Skeletal muscle satellite cell (primary cell): ENCODE measurements around the gene FSIP1.
A peak's percentile ranks its signal among the peaks of the same experiment; 100 is the strongest.

Experiments
- H3K27me3 ChIP-seq: 2 replicates; pipeline ENCODE4 v1.7.0; 2013; ENCODE audit warnings: low read length; ENCODE audit not compliant: control insufficient read depth, insufficient read depth
- H3K36me3 ChIP-seq: 2 replicates; pipeline ENCODE4 v1.7.0; 2013; ENCODE audit warnings: mild to moderate bottlenecking, control low read depth, low read length; ENCODE audit not compliant: insufficient read depth
- H3K4me1 ChIP-seq: 2 replicates; pipeline ENCODE4 v1.7.0; 2013; ENCODE audit warnings: low read length; ENCODE audit not compliant: control insufficient read depth, insufficient read depth
- H3K4me2 ChIP-seq: 2 replicates; pipeline ENCODE4 v1.7.0; 2013; ENCODE audit warnings: mild to moderate bottlenecking, low read length
- H3K4me3 ChIP-seq: 2 replicates; pipeline ENCODE4 v1.7.0; 2013; ENCODE audit warnings: low read length
- H3K9ac ChIP-seq: 2 replicates; pipeline ENCODE4 v1.7.0; 2013; ENCODE audit warnings: mild to moderate bottlenecking, low read depth, low read length, moderate library complexity
- H3K9me3 ChIP-seq: replicated peaks from 2 replicates; pipeline ENCODE4 v1.7.0; 2013; ENCODE audit warnings: mild to moderate bottlenecking, control low read depth, low read length

The FSIP1 gene

GRCh38 chr15:39595338-39596221 is 187.1 kb downstream of the FSIP1 start:
- peak overlapping the region; percentile 26 for H3K9ac ChIP-seq
- peaks cover 68% of the 10 kb centered on the region for H3K36me3 ChIP-seq
- no peaks in the 10 kb centered on the region for H3K27me3 ChIP-seq
- peaks cover 33% of the 10 kb centered on the region for H3K4me1 ChIP-seq
- peak overlapping the region; percentile 23 for H3K4me2 ChIP-seq
- peak overlapping the region; percentile 41 for H3K4me3 ChIP-seq
- no peaks in the 10 kb centered on the region for H3K9me3 ChIP-seq

GRCh38 chr15:39594446-39595337 is 187.9 kb downstream of the FSIP1 start:
- Histone ChIP-seq H3K4me2 (peak overlapping the region; percentile 23), H3K36me3 (peaks cover 77% of the 10 kb centered on the region), H3K4me3 (peak overlapping the region; percentile 17), H3K4me1 (peaks cover 28% of the 10 kb centered on the region), H3K9ac (peak overlapping the region; percentile 26), H3K9me3 (no peaks in the 10 kb centered on the region), H3K27me3 (no peaks in the 10 kb centered on the region)

GRCh38 chr15:39593656-39594445 is 188.8 kb downstream of the FSIP1 start:
- Histone ChIP-seq H3K4me3 (peak overlapping the region; percentile 26), H3K36me3 (peaks cover 86% of the 10 kb centered on the region), H3K9ac (no peak overlapping the region), H3K4me1 (peaks cover 26% of the 10 kb centered on the region), H3K27me3 (no peaks in the 10 kb centered on the region), H3K4me2 (peak overlapping the region; percentile 23), H3K9me3 (no peaks in the 10 kb centered on the region)

DNA sequence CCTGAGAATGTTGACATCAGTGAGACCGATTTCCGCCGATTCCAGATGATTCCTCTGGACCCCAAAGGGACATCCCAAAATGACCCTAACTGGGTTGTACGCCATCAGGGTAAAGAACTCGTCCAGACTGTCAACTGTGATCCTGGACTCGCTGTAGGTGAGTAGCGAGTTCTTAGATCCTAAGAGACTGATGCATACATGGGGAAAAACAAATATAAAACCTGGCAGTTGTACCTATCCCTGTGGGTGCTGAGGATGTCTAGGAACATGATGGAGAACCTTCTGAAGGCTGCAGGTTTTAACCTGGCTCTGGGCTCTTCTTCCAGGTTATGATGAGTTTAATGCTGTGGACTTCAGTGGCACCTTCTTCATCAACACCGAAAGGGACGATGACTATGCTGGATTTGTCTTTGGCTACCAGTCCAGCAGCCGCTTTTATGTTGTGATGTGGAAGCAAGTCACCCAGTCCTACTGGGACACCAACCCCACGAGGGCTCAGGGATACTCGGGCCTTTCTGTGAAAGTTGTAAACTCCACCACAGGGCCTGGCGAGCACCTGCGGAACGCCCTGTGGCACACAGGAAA is 189.5 kb downstream of the FSIP1 start:
- H3K27me3 ChIP-seq: no peaks in the 10 kb centered on the region
- peaks cover 27% of the 10 kb centered on the region for H3K4me1 ChIP-seq
- H3K9ac ChIP-seq: no peak overlapping the region
- no peaks in the 10 kb centered on the region for H3K9me3 ChIP-seq
- H3K4me3 ChIP-seq: peak overlapping the region; percentile 26
- peaks cover 92% of the 10 kb centered on the region for H3K36me3 ChIP-seq
- H3K4me2 ChIP-seq: peak overlapping the region; percentile 23

- Histone ChIP-seq H3K27me3 (no peaks in the 10 kb centered on the region), H3K4me1 (peaks cover 32% of the 10 kb centered on the region), H3K4me2 (peak overlapping the region; percentile 23), H3K36me3 (peaks cover 99% of the 10 kb centered on the region), H3K9ac (no peak overlapping the region), H3K9me3 (no peaks in the 10 kb centered on the region), H3K4me3 (peak overlapping the region; percentile 26)
These were observed 190.1 kb downstream of the FSIP1 start for GRCh38 chr15:39592500-39592899.

DNA sequence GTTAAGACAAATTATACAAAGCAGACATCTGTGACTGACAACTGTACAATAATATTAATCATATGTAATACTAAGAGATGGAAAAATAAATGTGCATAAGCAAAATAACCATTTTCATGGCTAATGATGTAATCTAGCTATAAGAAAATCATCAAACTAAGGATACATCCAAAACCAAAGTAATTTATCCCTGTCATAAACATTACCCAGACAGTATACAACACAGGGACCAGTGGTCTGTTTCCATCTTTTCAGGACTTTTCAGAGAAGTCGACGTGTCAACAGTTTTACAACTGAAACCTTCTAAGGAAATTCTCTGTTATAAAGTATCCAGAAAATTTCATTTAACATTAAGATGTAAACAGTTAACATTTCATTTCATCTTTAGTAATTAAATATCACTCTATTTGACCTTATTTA is 190.7 kb downstream of the FSIP1 start:
- H3K4me3 ChIP-seq: peak overlapping the region; percentile 50
- peak overlapping the region; percentile 82 for H3K4me2 ChIP-seq
- peaks cover 100% of the 10 kb centered on the region for H3K36me3 ChIP-seq

DNA sequence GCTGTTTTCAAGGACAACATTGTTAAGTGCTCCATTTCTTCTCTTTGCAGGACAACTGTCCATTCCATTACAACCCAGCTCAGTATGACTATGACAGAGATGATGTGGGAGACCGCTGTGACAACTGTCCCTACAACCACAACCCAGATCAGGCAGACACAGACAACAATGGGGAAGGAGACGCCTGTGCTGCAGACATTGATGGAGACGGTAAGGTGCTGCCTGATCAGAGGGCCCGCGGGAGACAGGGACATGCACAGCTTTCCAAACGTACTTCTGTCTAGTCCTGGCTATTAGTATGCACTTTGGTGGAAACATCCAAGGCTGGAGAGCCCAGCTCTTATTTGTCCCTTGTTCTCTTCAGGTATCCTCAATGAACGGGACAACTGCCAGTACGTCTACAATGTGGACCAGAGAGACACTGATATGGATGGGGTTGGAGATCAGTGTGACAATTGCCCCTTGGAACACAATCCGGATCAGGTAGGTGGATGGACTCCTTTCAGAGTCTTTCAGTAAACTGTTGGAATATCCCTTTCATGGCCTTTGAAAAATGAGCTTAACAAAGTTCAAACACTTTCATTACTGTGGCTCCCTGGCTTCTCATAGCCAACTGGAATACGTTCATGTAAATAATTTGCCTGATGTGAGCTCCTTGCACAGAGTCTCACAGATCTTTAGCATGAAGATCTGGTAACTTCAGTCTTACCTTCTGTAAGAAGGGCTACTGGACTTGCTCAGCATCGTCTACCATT is 191.3 kb downstream of the FSIP1 start:
- Histone ChIP-seq H3K9ac (peak overlapping the region; percentile 43), H3K4me2 (peak overlapping the region; percentile 82), H3K9me3 (no peaks in the 10 kb centered on the region), H3K4me3 (peak overlapping the region; percentile 50), H3K36me3 (peaks cover 100% of the 10 kb centered on the region), H3K4me1 (peaks cover 32% of the 10 kb centered on the region), H3K27me3 (no peaks in the 10 kb centered on the region)

More for the DNA sequence above, 190.7 kb downstream of the FSIP1 start:
- Histone ChIP-seq H3K9ac (peak overlapping the region; percentile 43), H3K4me1 (peaks cover 32% of the 10 kb centered on the region), H3K9me3 (no peaks in the 10 kb centered on the region), H3K27me3 (no peaks in the 10 kb centered on the region)

DNA sequence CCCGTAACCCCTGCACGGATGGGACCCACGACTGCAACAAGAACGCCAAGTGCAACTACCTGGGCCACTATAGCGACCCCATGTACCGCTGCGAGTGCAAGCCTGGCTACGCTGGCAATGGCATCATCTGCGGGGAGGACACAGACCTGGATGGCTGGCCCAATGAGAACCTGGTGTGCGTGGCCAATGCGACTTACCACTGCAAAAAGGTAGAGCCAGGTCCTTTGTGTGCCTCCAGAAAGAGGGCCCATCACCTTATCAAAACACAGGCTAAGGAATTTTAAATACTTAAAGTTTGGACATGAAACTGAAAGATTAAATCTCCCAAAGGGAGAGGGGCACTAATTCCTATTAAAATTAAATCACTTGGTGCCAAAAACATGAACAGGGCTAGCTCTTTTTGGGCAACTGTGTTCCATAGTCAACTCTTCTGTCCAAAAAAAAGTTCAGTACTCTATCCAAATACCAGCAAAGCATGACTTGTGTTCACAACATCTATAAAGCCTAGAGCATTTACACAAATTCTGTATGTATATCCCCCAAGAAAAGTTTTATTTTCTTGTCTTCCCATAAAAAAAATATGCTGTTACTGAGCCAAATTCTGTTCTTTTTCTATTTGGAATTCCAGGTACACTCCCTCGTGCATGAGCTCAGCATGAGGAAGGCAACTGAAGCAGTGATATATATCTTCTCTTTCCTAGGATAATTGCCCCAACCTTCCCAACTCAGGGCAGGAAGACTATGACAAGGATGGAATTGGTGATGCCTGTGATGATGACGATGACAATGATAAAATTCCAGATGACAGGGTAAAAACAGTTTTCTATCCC is 192.6 kb downstream of the FSIP1 start:
- Histone ChIP-seq H3K4me3 (peak overlapping the region; percentile 18), H3K9ac (peak overlapping the region; percentile 43), H3K4me2 (peak overlapping the region; percentile 82), H3K9me3 (no peaks in the 10 kb centered on the region), H3K4me1 (peaks cover 36% of the 10 kb centered on the region), H3K36me3 (peaks cover 100% of the 10 kb centered on the region), H3K27me3 (no peaks in the 10 kb centered on the region)

- Histone ChIP-seq H3K4me1 (peaks cover 36% of the 10 kb centered on the region), H3K36me3 (peaks cover 100% of the 10 kb centered on the region)
These were observed 193.3 kb downstream of the FSIP1 start for GRCh38 chr15:39589193-39589814.

More at GRCh38 chr15:39589193-39589814, 193.3 kb downstream of the FSIP1 start:
- Histone ChIP-seq H3K9ac (peak overlapping the region; percentile 43), H3K27me3 (no peaks in the 10 kb centered on the region), H3K9me3 (no peaks in the 10 kb centered on the region), H3K4me2 (peak overlapping the region; percentile 82), H3K4me3 (peak overlapping the region; percentile 83)
